ENCODE results near the gene CYP27A1.

The CYP27A1 gene

DNA sequence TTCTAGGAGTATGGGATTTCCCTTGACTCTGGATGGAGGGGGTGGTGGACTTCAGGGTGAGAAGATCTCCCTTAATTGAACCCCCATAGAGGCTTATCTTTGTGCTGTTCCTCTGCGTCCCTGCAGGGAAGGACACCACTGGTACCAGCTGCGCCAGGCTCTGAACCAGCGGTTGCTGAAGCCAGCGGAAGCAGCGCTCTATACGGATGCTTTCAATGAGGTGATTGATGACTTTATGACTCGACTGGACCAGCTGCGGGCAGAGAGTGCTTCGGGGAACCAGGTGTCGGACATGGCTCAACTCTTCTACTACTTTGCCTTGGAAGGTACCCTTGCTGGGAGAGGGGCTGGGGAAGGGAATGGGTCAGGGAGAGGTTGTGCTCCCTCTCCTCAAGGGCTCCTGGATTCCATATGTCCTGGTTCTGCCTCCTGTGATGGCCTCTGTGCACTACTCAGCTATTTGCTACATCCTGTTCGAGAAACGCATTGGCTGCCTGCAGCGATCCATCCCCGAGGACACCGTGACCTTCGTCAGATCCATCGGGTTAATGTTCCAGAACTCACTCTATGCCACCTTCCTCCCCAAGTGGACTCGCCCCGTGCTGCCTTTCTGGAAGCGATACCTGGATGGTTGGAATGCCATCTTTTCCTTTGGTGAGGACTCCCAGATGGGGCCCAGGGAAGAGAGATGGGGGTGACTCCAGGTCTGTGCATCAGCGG, 30.3 kb downstream of the CYP27A1 start:
- Histone ChIP-seq H2BK120ac (ENCODE audit: low read depth, low read length) (no peak overlapping the region), H3K23ac (ENCODE audit: low read length) (no peak overlapping the region), H3K4me2 (ENCODE audit: low read length) (no peak overlapping the region), H3K18ac (ENCODE audit: low read length) (no peak overlapping the region), H3K79me1 (ENCODE audit: low read length) (no peaks in the 10 kb centered on the region), H3K36me3 (ENCODE audit: control insufficient read depth, insufficient read depth, low read length) (no peaks in the 10 kb centered on the region), H4K5ac (ENCODE audit: low read length) (no peak overlapping the region), H3K79me2 (ENCODE audit: control insufficient read depth, insufficient read depth, low read length) (no peaks in the 10 kb centered on the region), H3K4ac (ENCODE audit: low read depth, low read length) (no peak overlapping the region), H3K9ac (ENCODE audit: low read length) (no peak overlapping the region), H3K56ac (ENCODE audit: low read length) (no peak overlapping the region), H2BK5ac (ENCODE audit: low read length) (no peak overlapping the region), H3K27me3 (ENCODE audit: insufficient read depth, low read length, poor library complexity) (no peaks in the 10 kb centered on the region), H3K4me1 (ENCODE audit: control insufficient read depth, low read depth, low read length) (no peaks in the 10 kb centered on the region), H2AK5ac (ENCODE audit: low read length) (no peak overlapping the region), H3K27ac (ENCODE audit: low read depth, low read length) (no peak overlapping the region), H2BK15ac (replicated peaks; ENCODE audit: low read depth) (no peak overlapping the region), H4K8ac (ENCODE audit: low read depth, low read length) (no peak overlapping the region), H3K4me3 (ENCODE audit: low read length) (no peak overlapping the region)
- no CpG with 5 or more reads among the region's 21 CpGs for WGBS (ENCODE audit: extremely low coverage, insufficient coverage, low lambda C conversion rate)
- DNase-seq: no peak

DNA sequence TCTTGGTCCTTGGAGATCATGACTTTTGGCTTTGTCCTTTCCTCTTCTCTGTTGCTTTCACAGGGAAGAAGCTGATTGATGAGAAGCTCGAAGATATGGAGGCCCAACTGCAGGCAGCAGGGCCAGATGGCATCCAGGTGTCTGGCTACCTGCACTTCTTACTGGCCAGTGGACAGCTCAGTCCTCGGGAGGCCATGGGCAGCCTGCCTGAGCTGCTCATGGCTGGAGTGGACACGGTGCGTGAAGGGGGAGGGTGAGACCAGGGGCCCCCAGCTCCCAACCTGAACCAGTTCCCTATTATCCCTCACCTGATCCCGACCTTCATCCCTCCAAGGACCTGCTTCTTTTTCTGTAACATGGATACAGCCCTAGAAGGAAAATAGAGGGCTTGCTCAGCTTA, 30.9 kb downstream of the CYP27A1 start:
- no CpG with 5 or more reads among the region's 5 CpGs for WGBS (ENCODE audit: extremely low coverage, insufficient coverage, low lambda C conversion rate)
- H3K36me3 ChIP-seq (ENCODE audit: control insufficient read depth, insufficient read depth, low read length): no peaks in the 10 kb centered on the region
- no peak overlapping the region for H3K18ac ChIP-seq (ENCODE audit: low read length)
- H2BK120ac ChIP-seq (ENCODE audit: low read depth, low read length): no peak overlapping the region
- no peak overlapping the region for H4K8ac ChIP-seq (ENCODE audit: low read depth, low read length)
- H3K4me1 ChIP-seq (ENCODE audit: control insufficient read depth, low read depth, low read length): no peaks in the 10 kb centered on the region
- no peak overlapping the region for H3K23ac ChIP-seq (ENCODE audit: low read length)
- no peak overlapping the region for H3K4me2 ChIP-seq (ENCODE audit: low read length)
- no peak overlapping the region for H3K56ac ChIP-seq (ENCODE audit: low read length)
- no peaks in the 10 kb centered on the region for H3K27me3 ChIP-seq (ENCODE audit: insufficient read depth, low read length, poor library complexity)
- H3K79me1 ChIP-seq (ENCODE audit: low read length): no peaks in the 10 kb centered on the region
- H3K79me2 ChIP-seq (ENCODE audit: control insufficient read depth, insufficient read depth, low read length): no peaks in the 10 kb centered on the region
- no peak overlapping the region for H3K27ac ChIP-seq (ENCODE audit: low read depth, low read length)
- no peak overlapping the region for H3K4me3 ChIP-seq (ENCODE audit: low read length)
- no peak overlapping the region for H2BK5ac ChIP-seq (ENCODE audit: low read length)
- no peak overlapping the region for H3K4ac ChIP-seq (ENCODE audit: low read depth, low read length)
- no peak overlapping the region for H4K5ac ChIP-seq (ENCODE audit: low read length)
- no peak overlapping the region for H2AK5ac ChIP-seq (ENCODE audit: low read length)
- no peak overlapping the region for H3K9ac ChIP-seq (ENCODE audit: low read length)
- no peak overlapping the region for H2BK15ac ChIP-seq (replicated peaks; ENCODE audit: low read depth)
- DNase-seq: no peak

DNA sequence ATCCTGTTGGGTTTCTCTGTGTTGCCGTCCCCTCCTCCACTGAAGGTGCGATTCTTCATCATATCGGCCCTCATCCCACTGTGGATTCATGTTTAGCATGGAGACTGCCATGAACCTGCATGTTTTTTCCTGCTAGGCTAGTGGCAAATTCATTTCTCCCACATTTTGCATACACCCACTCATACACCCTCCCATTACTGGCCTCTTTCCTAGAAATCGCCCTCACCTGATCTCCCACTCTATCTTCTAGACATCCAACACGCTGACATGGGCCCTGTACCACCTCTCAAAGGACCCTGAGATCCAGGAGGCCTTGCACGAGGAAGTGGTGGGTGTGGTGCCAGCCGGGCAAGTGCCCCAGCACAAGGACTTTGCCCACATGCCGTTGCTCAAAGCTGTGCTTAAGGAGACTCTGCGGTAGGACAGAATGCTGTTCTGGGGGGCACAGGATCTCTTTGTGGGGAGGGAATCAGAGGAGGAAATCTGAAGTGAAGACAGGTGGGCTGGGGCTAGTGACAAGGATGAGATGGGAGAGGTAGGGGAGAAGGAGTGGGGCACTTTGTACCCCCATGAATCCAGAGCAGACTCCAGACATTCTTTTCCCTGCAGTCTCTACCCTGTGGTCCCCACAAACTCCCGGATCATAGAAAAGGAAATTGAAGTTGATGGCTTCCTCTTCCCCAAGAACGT, 32.0 kb downstream of the CYP27A1 start:
- Histone ChIP-seq H3K79me2 (ENCODE audit: control insufficient read depth, insufficient read depth, low read length) (no peaks in the 10 kb centered on the region), H3K4me1 (ENCODE audit: control insufficient read depth, low read depth, low read length) (no peaks in the 10 kb centered on the region)
- no CpG with 5 or more reads among the region's 11 CpGs for WGBS (ENCODE audit: extremely low coverage, insufficient coverage, low lambda C conversion rate)

DNA sequence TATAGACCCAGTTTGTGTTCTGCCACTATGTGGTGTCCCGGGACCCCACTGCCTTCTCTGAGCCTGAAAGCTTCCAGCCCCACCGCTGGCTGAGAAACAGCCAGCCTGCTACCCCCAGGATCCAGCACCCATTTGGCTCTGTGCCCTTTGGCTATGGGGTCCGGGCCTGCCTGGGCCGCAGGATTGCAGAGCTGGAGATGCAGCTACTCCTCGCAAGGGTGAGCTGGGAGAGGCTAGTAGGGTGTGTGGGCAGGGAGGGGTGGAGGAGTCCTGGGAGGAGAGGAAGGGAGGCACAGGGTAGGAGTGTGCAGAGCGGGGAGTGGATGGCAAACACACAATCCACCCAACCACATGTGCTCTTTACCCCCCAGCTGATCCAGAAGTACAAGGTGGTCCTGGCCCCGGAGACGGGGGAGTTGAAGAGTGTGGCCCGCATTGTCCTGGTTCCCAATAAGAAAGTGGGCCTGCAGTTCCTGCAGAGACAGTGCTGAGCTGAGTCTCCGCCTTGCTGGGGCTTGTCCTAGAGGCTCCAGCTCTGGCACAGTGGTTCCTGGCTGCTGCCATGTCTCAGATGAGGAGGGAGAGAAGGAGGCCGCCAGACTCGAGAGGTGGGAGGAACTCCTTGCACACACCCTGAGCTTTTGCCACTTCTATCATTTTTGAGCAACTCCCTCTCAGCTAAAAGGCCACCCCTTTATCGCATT, 32.7 kb downstream of the CYP27A1 start:
- no CpG with 5 or more reads among the region's 13 CpGs for WGBS (ENCODE audit: extremely low coverage, insufficient coverage, low lambda C conversion rate)
- H3K4me3 ChIP-seq (ENCODE audit: low read length): no peak overlapping the region
- no peaks in the 10 kb centered on the region for H3K36me3 ChIP-seq (ENCODE audit: control insufficient read depth, insufficient read depth, low read length)

More for the DNA sequence above, 32.0 kb downstream of the CYP27A1 start:
- no peak overlapping the region for H3K23ac ChIP-seq (ENCODE audit: low read length)
- H3K4me3 ChIP-seq (ENCODE audit: low read length): no peak overlapping the region
- no peak overlapping the region for H2BK15ac ChIP-seq (replicated peaks; ENCODE audit: low read depth)
- no peak overlapping the region for H4K8ac ChIP-seq (ENCODE audit: low read depth, low read length)
- no peak for DNase-seq
- H4K5ac ChIP-seq (ENCODE audit: low read length): no peak overlapping the region
- H3K36me3 ChIP-seq (ENCODE audit: control insufficient read depth, insufficient read depth, low read length): no peaks in the 10 kb centered on the region
- no peak overlapping the region for H3K56ac ChIP-seq (ENCODE audit: low read length)
- no peak overlapping the region for H2BK5ac ChIP-seq (ENCODE audit: low read length)
- no peak overlapping the region for H2BK120ac ChIP-seq (ENCODE audit: low read depth, low read length)
- H3K4me2 ChIP-seq (ENCODE audit: low read length): no peak overlapping the region
- H3K18ac ChIP-seq (ENCODE audit: low read length): no peak overlapping the region
- H3K4ac ChIP-seq (ENCODE audit: low read depth, low read length): no peak overlapping the region
- H3K27me3 ChIP-seq (ENCODE audit: insufficient read depth, low read length, poor library complexity): no peaks in the 10 kb centered on the region
- H3K9ac ChIP-seq (ENCODE audit: low read length): no peak overlapping the region
- no peak overlapping the region for H2AK5ac ChIP-seq (ENCODE audit: low read length)
- H3K27ac ChIP-seq (ENCODE audit: low read depth, low read length): no peak overlapping the region
- no peaks in the 10 kb centered on the region for H3K79me1 ChIP-seq (ENCODE audit: low read length)

DNA sequence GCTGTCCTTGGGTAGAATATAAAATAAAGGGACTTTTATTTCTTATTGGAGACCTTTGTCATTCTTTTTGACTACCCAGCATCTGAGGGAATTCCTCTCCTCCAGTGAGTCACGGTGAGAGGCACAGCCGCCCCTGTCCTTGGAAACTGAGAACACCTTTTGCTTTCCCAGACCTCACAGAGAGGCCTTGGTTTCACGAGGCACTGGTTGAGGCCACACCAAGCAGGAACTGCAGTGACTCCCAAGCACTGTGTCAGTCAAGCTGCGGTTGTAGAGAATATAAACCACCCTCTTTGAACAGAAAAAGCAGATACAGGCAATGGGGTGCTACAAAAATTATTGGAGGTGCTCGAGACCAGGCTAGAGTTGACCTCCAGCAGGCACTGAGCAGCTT, 33.3 kb downstream of the CYP27A1 start:
- Histone ChIP-seq H3K9ac (ENCODE audit: low read length) (no peak overlapping the region), H2AK5ac (ENCODE audit: low read length) (no peak overlapping the region), H2BK120ac (ENCODE audit: low read depth, low read length) (no peak overlapping the region), H3K36me3 (ENCODE audit: control insufficient read depth, insufficient read depth, low read length) (no peaks in the 10 kb centered on the region), H3K4me3 (ENCODE audit: low read length) (no peak overlapping the region), H3K79me2 (ENCODE audit: control insufficient read depth, insufficient read depth, low read length) (no peaks in the 10 kb centered on the region), H3K4me2 (ENCODE audit: low read length) (no peak overlapping the region), H3K4ac (ENCODE audit: low read depth, low read length) (no peak overlapping the region), H3K4me1 (ENCODE audit: control insufficient read depth, low read depth, low read length) (no peaks in the 10 kb centered on the region), H3K23ac (ENCODE audit: low read length) (no peak overlapping the region), H2BK15ac (replicated peaks; ENCODE audit: low read depth) (no peak overlapping the region), H2BK5ac (ENCODE audit: low read length) (no peak overlapping the region), H3K27me3 (ENCODE audit: insufficient read depth, low read length, poor library complexity) (no peaks in the 10 kb centered on the region), H4K8ac (ENCODE audit: low read depth, low read length) (no peak overlapping the region), H3K18ac (ENCODE audit: low read length) (no peak overlapping the region), H3K79me1 (ENCODE audit: low read length) (no peaks in the 10 kb centered on the region), H3K27ac (ENCODE audit: low read depth, low read length) (no peak overlapping the region), H4K5ac (ENCODE audit: low read length) (no peak overlapping the region), H3K56ac (ENCODE audit: low read length) (no peak overlapping the region)
- DNase-seq: no peak
- no CpG with 5 or more reads among the region's 5 CpGs for WGBS (ENCODE audit: extremely low coverage, insufficient coverage, low lambda C conversion rate)

More for the DNA sequence above, 32.7 kb downstream of the CYP27A1 start:
- H3K27ac ChIP-seq (ENCODE audit: low read depth, low read length): no peak overlapping the region
- H3K4me2 ChIP-seq (ENCODE audit: low read length): no peak overlapping the region
- no peaks in the 10 kb centered on the region for H3K4me1 ChIP-seq (ENCODE audit: control insufficient read depth, low read depth, low read length)
- no peaks in the 10 kb centered on the region for H3K79me2 ChIP-seq (ENCODE audit: control insufficient read depth, insufficient read depth, low read length)
- H3K79me1 ChIP-seq (ENCODE audit: low read length): no peaks in the 10 kb centered on the region
- no peaks in the 10 kb centered on the region for H3K27me3 ChIP-seq (ENCODE audit: insufficient read depth, low read length, poor library complexity)
- H2BK120ac ChIP-seq (ENCODE audit: low read depth, low read length): no peak overlapping the region
- no peak overlapping the region for H2BK15ac ChIP-seq (replicated peaks; ENCODE audit: low read depth)
- no peak overlapping the region for H3K4ac ChIP-seq (ENCODE audit: low read depth, low read length)
- DNase-seq: no peak
- no peak overlapping the region for H2BK5ac ChIP-seq (ENCODE audit: low read length)
- H3K9ac ChIP-seq (ENCODE audit: low read length): no peak overlapping the region
- H4K8ac ChIP-seq (ENCODE audit: low read depth, low read length): no peak overlapping the region
- H3K23ac ChIP-seq (ENCODE audit: low read length): no peak overlapping the region
- H2AK5ac ChIP-seq (ENCODE audit: low read length): no peak overlapping the region
- H3K18ac ChIP-seq (ENCODE audit: low read length): no peak overlapping the region
- no peak overlapping the region for H3K56ac ChIP-seq (ENCODE audit: low read length)
- no peak overlapping the region for H4K5ac ChIP-seq (ENCODE audit: low read length)

All from mesendoderm (in vitro differentiated cells).